Right cardiac atrium (tissue), 5 donors: ENCODE data around the gene CFTR. TPM values are rescaled to one million over a fixed set of nuclear protein-coding genes. Genes with fewer than 3 reads are reported as not detected.

ENCODE experiments used
- ATAC-seq, 2 donors: fragments of 200-7000 bp; cut with Tn5 transposase; one replicate each; pipeline versions ENCODE4 v1.8.0 to v1.9.1; 2020; ENCODE audit warnings: moderate library complexity in 2 of 2, mild to moderate bottlenecking in 1 of 2
- DNase-seq, 3 donors: peaks; one replicate each; pipeline ENCODE4 v3.0.0-alpha.2; 2020
- H3K27ac ChIP-seq: one replicate; pipeline ENCODE4 v1.5.1; 2013; ENCODE audit warnings: mild to moderate bottlenecking, low read length, control low read depth, moderate library complexity
- H3K27me3 ChIP-seq: one replicate; pipeline ENCODE4 v1.6.1; 2013; ENCODE audit not compliant: control insufficient read depth, insufficient read depth
- H3K4me1 ChIP-seq: one replicate; pipeline ENCODE4 v1.6.1; 2013; ENCODE audit warnings: low read length; ENCODE audit not compliant: control insufficient read depth, insufficient read depth
- H3K4me3 ChIP-seq: one replicate; pipeline ENCODE4 v1.5.1; 2013; ENCODE audit warnings: low read length, control low read depth
- H3K9me3 ChIP-seq: one replicate; pipeline ENCODE4 v1.6.1; 2013; ENCODE audit warnings: low read length; ENCODE audit not compliant: control insufficient read depth
- WGBS: extraction: QIAGEN DNeasy Blood & Tissue Kit; methylation state at CpG from one replicate; pipeline ENCODE4 v1.1.7; 2013; 5-methylcytosine and 5-hydroxymethylcytosine counted together
- intact Hi-C, 4 donors: fragments of 100-400 bp; cut with DNase I; formaldehyde crosslinking; loops; one replicate each; pipeline versions ENCODE4 v1.11.0 to v1.14.0; 2022 to 2023
- polyA plus RNA-seq: library from polyadenylated mRNA; stranded (reverse); fragments of 200-250 nt; gene quantifications from one replicate; pipeline ENCODE4 v1.2.3, GENCODE V29; 2013
- total RNA-seq, 4 donors: library from RNA; stranded (reverse); fragmentation: NEBNext Ultra II Directional; extraction: Animal tissue kit (Norgen Biotek cat#: 25700); gene quantifications; one replicate each; pipeline ENCODE4 v1.2.1, GENCODE V29; 2021
- donor health status: healthy with polysubstance abuse.
- donor health status: DM: no; HTN: yes; CAD: no.
- donor health status: DM: no; HTN: no; CAD: no.
- donor health status: DM: no; HTN: yes; CAD: no; lungs with severe emphysema.
- donor health status: DM: yes; HTN: yes; CAD: no.

Gene CFTR
- total and polyA plus RNA-seq, 5 donors = 0.15 to 0.28 TPM; not detected in 3

DNA sequence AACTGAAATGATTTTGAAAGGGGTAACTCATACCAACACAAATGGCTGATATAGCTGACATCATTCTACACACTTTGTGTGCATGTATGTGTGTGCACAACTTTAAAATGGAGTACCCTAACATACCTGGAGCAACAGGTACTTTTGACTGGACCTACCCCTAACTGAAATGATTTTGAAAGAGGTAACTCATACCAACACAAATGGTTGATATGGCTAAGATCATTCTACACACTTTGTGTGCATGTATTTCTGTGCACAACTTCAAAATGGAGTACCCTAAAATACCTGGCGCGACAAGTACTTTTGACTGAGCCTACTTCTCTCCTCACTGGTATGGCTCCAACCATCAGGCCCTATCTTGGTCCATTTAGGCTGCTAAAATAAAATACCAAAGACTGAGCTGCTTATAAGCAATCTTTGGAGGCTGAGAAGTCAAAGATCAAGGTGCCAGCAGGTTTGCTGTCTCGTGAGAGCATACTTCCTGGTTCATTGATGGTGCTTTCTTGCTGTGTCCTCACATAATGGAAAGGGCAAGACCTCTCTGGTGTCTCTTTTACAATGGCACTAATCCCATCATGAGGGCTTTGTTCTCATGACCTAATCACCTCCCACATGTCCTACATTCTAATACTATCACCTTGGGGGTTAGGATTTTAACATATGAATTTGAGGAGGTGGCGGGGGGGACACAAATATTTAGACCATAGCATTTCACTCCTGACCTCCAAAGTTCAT is 173.3 kb downstream of the CFTR start:
- Histone ChIP-seq H3K9me3 (no peaks in the 10 kb centered on the region), H3K27me3 (no peaks in the 10 kb centered on the region), H3K4me3 (no peak overlapping the region), H3K27ac (no peak overlapping the region), H3K4me1 (no peaks in the 10 kb centered on the region)
- intact Hi-C loops = no loop called here
- DNase-seq = no peak
- 88% methylated on average over 4 of the region's 4 CpGs for WGBS
- no peak for ATAC-seq

DNA sequence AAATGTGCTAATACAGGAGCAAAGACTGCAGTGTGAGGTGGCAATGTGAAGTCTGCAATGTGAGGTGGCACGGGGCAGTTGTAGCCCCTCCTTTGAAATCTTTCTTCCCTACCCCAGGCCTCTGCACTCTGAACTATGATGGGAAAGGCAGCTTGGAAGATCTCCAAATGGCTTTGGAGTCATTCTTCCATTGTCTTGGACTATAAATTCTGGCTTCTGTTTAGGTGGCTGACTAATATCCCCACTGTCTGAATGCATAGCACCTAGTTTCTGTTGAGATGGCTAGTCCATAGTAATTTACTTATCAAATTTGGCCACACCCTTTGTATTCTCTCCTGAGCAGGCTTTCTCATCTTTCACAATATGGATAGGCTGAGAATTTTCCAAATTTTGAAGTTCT is 175.0 kb downstream of the CFTR start:
- intact Hi-C loops = no loop called here
- no peak overlapping the region for H3K27ac ChIP-seq
- DNase-seq (no peak), ATAC-seq (no peak)
- no peaks in the 10 kb centered on the region for H3K9me3 ChIP-seq
- no peaks in the 10 kb centered on the region for H3K27me3 ChIP-seq
- no peak overlapping the region for H3K4me3 ChIP-seq
- WGBS = 85% methylated on average over 1 of the region's 1 CpG
- H3K4me1 ChIP-seq = no peaks in the 10 kb centered on the region

DNA sequence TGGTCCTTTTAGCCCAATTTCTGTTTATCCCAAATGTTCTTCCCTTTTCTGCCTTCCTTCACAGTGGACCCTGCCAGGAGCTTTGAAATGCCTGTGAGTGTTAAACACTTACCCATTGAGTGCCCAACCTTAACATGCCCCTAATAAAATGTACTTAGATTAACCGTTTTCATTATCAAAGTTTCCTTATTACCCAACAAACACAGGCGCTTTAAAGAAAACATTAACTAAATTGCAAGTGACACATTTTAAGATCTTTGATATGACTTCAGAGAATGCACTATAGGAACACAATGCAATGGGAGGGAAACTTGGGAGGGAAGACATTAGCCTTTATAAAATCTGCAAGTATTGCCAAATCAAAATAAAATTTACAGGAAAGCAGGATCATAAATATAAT is 177.0 kb downstream of the CFTR start:
- no peak overlapping the region for H3K4me3 ChIP-seq
- intact Hi-C loops = no loop called here
- H3K4me1 ChIP-seq = no peaks in the 10 kb centered on the region
- no peaks in the 10 kb centered on the region for H3K9me3 ChIP-seq
- no peak for DNase-seq
- no peak for ATAC-seq
- 67% methylated on average over 2 of the region's 2 CpGs for WGBS
- H3K27ac ChIP-seq = no peak overlapping the region
- H3K27me3 ChIP-seq = no peaks in the 10 kb centered on the region

DNA sequence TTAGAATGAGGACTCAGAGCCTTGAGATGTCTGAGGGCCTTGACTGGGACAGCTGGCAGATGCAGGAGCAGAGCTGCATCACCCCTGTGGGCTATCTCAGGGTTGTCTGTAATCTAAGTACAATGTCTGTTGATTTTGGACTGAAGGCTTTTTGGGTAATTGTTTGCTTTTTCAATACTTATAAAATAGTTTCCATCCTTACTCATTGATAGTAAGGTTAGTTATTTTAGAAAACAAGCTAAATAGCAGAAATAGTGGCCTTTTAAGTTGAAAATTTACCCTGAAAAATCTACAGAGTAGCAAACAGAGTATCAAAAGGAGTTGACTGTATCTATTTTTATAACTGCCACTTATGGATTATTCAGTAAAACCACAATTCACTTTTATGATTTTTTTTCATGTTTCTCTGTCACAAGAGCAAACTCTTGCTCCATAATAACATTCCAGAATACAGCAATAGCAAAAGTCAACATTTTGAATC is 179.7 kb downstream of the CFTR start:
- DNase-seq (no peak), ATAC-seq (no peak)
- intact Hi-C loops = no loop called here
- H3K9me3 ChIP-seq = no peaks in the 10 kb centered on the region
- H3K27ac ChIP-seq = no peak overlapping the region
- no peaks in the 10 kb centered on the region for H3K4me1 ChIP-seq
- H3K4me3 ChIP-seq = no peak overlapping the region
- H3K27me3 ChIP-seq = no peaks in the 10 kb centered on the region

DNA sequence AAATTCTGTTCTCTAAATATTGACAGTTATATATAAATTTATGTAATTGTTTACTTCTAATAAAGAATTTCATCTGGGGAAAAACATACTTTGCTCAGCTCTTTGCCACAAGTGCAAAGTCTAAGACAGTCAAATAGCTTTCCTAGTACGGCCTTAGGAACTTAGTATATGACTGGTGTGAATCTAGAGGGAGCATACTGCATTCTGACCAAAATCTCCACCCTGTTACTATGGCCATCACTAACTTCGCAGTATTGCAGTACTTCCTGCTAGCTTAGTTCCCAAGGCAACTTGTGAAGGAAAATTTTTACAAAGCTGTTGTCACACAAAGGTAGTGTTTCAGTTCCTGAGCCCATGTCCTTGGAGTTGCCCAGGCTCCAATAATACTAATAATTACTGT is 181.5 kb downstream of the CFTR start:
- no peak for DNase-seq
- H3K4me1 ChIP-seq = no peaks in the 10 kb centered on the region
- no peaks in the 10 kb centered on the region for H3K27me3 ChIP-seq
- H3K9me3 ChIP-seq = no peaks in the 10 kb centered on the region
- no peak overlapping the region for H3K4me3 ChIP-seq
- H3K27ac ChIP-seq = no peak overlapping the region
- no peak for ATAC-seq
- WGBS = 78% methylated on average over 2 of the region's 2 CpGs
- intact Hi-C loops = no loop called here

DNA sequence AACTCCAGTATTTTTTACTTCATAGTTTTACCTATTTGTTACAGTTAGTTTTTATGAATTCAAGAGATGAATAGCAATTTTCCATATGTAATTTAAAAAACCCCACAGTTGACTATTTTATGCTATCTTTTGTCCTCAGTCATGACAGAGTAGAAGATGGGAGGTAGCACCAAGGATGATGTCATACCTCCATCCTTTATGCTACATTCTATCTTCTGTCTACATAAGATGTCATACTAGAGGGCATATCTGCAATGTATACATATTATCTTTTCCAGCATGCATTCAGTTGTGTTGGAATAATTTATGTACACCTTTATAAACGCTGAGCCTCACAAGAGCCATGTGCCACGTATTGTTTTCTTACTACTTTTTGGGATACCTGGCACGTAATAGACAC is 184.2 kb downstream of the CFTR start:
- intact Hi-C loops = no loop called here
- no peak overlapping the region for H3K4me3 ChIP-seq

DNA sequence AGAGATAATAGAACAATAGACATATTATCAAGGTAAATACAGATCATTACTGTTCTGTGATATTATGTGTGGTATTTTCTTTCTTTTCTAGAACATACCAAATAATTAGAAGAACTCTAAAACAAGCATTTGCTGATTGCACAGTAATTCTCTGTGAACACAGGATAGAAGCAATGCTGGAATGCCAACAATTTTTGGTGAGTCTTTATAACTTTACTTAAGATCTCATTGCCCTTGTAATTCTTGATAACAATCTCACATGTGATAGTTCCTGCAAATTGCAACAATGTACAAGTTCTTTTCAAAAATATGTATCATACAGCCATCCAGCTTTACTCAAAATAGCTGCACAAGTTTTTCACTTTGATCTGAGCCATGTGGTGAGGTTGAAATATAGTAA is 185.5 kb downstream of the CFTR start:
- Histone ChIP-seq H3K4me3 (no peak overlapping the region), H3K27ac (no peak overlapping the region), H3K27me3 (no peaks in the 10 kb centered on the region), H3K4me1 (no peaks in the 10 kb centered on the region), H3K9me3 (no peaks in the 10 kb centered on the region)
- no peak for DNase-seq
- intact Hi-C loops = no loop called here
- ATAC-seq = no peak

More for the DNA sequence above, 184.2 kb downstream of the CFTR start:
- no peaks in the 10 kb centered on the region for H3K4me1 ChIP-seq
- no peak overlapping the region for H3K27ac ChIP-seq
- WGBS = 85% methylated on average over 3 of the region's 3 CpGs
- ATAC-seq (no peak), DNase-seq (no peak)
- no peaks in the 10 kb centered on the region for H3K27me3 ChIP-seq
- H3K9me3 ChIP-seq = no peaks in the 10 kb centered on the region

DNA sequence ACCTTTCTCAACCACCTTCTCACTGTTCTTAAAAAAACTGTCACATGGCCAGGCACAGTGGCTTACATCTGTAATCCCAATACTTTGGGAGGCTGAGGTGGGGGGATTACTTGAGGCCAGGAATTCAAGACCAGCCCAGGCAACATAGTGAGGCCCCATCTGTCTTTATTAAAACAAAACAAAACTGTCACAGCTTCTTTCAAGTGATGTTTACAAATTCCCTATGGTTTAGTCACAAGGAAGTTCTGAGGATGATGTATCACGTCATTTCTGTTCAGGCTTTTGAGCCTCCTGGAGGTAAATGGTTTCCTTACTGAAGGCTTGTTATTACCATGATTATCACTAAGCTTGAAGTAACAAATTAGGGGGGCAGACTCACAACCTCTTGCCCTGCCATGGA is 186.2 kb downstream of the CFTR start:
- no peaks in the 10 kb centered on the region for H3K4me1 ChIP-seq
- H3K9me3 ChIP-seq = no peaks in the 10 kb centered on the region
- no peaks in the 10 kb centered on the region for H3K27me3 ChIP-seq
- H3K27ac ChIP-seq = no peak overlapping the region
- DNase-seq = no peak
- no peak for ATAC-seq
- WGBS = 75% methylated on average over 1 of the region's 1 CpG
- intact Hi-C loops = no loop called here
- H3K4me3 ChIP-seq = no peak overlapping the region

DNA sequence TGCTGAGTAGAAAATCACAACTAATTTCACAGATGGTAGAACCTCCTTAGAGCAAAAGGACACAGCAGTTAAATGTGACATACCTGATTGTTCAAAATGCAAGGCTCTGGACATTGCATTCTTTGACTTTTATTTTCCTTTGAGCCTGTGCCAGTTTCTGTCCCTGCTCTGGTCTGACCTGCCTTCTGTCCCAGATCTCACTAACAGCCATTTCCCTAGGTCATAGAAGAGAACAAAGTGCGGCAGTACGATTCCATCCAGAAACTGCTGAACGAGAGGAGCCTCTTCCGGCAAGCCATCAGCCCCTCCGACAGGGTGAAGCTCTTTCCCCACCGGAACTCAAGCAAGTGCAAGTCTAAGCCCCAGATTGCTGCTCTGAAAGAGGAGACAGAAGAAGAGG is 186.9 kb downstream of the CFTR start:
- intact Hi-C loops = no loop called here
- WGBS = 89% methylated on average over 6 of the region's 6 CpGs
- DNase-seq = no peak
- H3K4me1 ChIP-seq = no peaks in the 10 kb centered on the region
- H3K4me3 ChIP-seq = no peak overlapping the region
- no peaks in the 10 kb centered on the region for H3K27me3 ChIP-seq
- H3K9me3 ChIP-seq = no peaks in the 10 kb centered on the region
- ATAC-seq = no peak
- no peak overlapping the region for H3K27ac ChIP-seq

DNA sequence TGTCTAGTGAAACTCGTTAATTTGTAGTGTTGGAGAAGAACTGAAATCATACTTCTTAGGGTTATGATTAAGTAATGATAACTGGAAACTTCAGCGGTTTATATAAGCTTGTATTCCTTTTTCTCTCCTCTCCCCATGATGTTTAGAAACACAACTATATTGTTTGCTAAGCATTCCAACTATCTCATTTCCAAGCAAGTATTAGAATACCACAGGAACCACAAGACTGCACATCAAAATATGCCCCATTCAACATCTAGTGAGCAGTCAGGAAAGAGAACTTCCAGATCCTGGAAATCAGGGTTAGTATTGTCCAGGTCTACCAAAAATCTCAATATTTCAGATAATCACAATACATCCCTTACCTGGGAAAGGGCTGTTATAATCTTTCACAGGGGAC is 187.6 kb downstream of the CFTR start:
- Histone ChIP-seq H3K27me3 (no peaks in the 10 kb centered on the region), H3K27ac (no peak overlapping the region), H3K9me3 (no peaks in the 10 kb centered on the region), H3K4me1 (no peaks in the 10 kb centered on the region), H3K4me3 (no peak overlapping the region)
- ATAC-seq (no peak), DNase-seq (no peak)
- 74% methylated on average over 2 of the region's 2 CpGs for WGBS
- intact Hi-C loops = no loop called here

DNA sequence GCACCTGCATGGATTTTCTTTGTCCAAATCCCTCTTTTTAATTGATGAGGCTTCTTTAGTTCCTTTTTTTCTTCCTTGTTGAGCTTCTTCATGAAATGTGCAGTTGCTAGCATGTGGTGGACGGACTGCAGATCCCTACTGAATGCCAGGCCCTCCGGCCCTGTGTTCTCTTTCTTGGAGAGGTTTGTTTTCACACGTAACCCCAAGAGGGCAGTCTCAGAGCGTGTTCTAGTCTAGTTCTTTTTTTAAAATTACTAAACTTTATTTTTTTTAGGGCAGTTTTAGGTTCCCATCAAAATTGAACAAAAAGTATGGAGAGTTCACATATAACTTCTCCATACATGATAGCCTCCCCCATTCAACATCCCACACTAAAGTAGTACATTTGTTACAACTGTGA is 190.0 kb downstream of the CFTR start:
- no peak for DNase-seq
- Histone ChIP-seq H3K4me3 (no peak overlapping the region), H3K4me1 (no peaks in the 10 kb centered on the region), H3K27ac (no peak overlapping the region), H3K27me3 (no peaks in the 10 kb centered on the region), H3K9me3 (no peaks in the 10 kb centered on the region)
- ATAC-seq = no peak
- intact Hi-C loops = no loop called here
- 56% methylated on average over 4 of the region's 4 CpGs for WGBS

DNA sequence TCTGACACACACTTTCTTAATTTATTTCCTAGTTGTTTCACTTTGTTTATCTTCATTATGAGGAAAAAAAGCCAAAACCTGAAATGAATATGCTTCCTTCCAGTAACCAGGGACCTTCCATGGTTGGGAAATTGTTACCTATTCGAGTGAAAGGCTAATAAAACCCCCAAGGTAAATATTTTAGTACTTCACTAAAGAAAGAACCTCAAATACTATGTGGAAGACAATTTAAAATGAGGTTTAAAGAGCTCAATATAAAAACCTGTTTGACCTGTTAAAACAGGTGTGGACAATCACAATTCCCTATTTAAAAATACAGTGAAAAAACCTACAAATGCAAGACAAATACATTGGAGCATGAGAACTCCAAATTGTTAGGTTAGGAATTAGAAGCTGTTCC is 192.6 kb downstream of the CFTR start:
- intact Hi-C loops = no loop called here
- Histone ChIP-seq H3K4me3 (no peak overlapping the region), H3K27ac (no peak overlapping the region), H3K4me1 (no peaks in the 10 kb centered on the region), H3K9me3 (no peaks in the 10 kb centered on the region), H3K27me3 (no peaks in the 10 kb centered on the region)
- no peak for ATAC-seq
- DNase-seq = no peak
- 72% methylated on average over 1 of the region's 1 CpG for WGBS
